Lung (tissue), 12 donors: ENCODE results near the gene PARD3B. TPM values are rescaled to one million over a fixed set of nuclear protein-coding genes. Genes with fewer than 3 reads are reported as not detected.

ENCODE experiments used
- ATAC-seq: fragments of 200-7000 bp; cut with Tn5 transposase; one replicate; pipeline ENCODE4 v1.9.1; 2020; ENCODE audit warnings: moderate number of reproducible peaks; ENCODE audit not compliant: insufficient read depth, low FRiP score
- DNase-seq, 3 donors: peaks; one replicate each; pipeline ENCODE4 v3.0.0-alpha.2; 2013 to 2017
- H3K27ac ChIP-seq, 2 donors: one replicate each; pipeline ENCODE4 v1.5.1; 2013; ENCODE audit warnings: mild to moderate bottlenecking in 2 of 2, moderate library complexity in 2 of 2, control low read depth in 1 of 2, inconsistent platforms in 1 of 2, low read depth in 1 of 2, low read length in 1 of 2
- H3K27me3 ChIP-seq, 3 donors: one replicate each; pipeline ENCODE4 v1.5.1; 2013; ENCODE audit warnings: low read length in 2 of 3; ENCODE audit not compliant: control insufficient read depth in 3 of 3, insufficient read depth in 3 of 3
- H3K36me3 ChIP-seq, 4 donors: one replicate each; pipeline ENCODE4 v1.5.1; 2013; ENCODE audit warnings: low read length in 4 of 4, mild to moderate bottlenecking in 1 of 4, moderate library complexity in 1 of 4; ENCODE audit not compliant: control insufficient read depth in 4 of 4, insufficient read depth in 4 of 4
- H3K4me1 ChIP-seq, 5 donors: one replicate each; pipeline ENCODE4 v1.5.1; 2013; ENCODE audit warnings: low read length in 5 of 5, mild to moderate bottlenecking in 2 of 5, moderate library complexity in 1 of 5; ENCODE audit not compliant: control insufficient read depth in 5 of 5, insufficient read depth in 5 of 5
- H3K4me3 ChIP-seq: one replicate; pipeline ENCODE4 v1.5.1; 2013; ENCODE audit warnings: mild to moderate bottlenecking, control low read depth, moderate library complexity
- H3K9ac ChIP-seq, 2 donors: one replicate each; pipeline ENCODE4 v1.5.1; 2013; ENCODE audit warnings: low read length in 2 of 2, control low read depth in 1 of 2; ENCODE audit not compliant: insufficient read depth in 1 of 2
- H3K9me3 ChIP-seq, 4 donors: one replicate each; pipeline ENCODE4 v1.5.1; 2013; ENCODE audit warnings: low read length in 3 of 4, mild to moderate bottlenecking in 1 of 4, moderate library complexity in 1 of 4; ENCODE audit not compliant: control insufficient read depth in 4 of 4, insufficient read depth in 3 of 4
- WGBS, 2 donors: extraction: QIAGEN DNeasy Blood & Tissue Kit; methylation state at CpG; one replicate each; pipeline ENCODE4 v1.1.7; 2013; 5-methylcytosine and 5-hydroxymethylcytosine counted together
- polyA plus RNA-seq, 2 donors: library from polyadenylated mRNA; stranded (reverse); fragments of 200-250 nt; gene quantifications; one replicate each; pipeline ENCODE4 v1.2.1, GENCODE V29; 2013
- total RNA-seq, 2 donors: library from RNA; depleted of rRNA in 1 of 2; stranded (reverse); fragments of >200 nt in 1 of 2; gene quantifications; one replicate each; pipeline ENCODE4 v1.2.1, GENCODE V29; 2014 to 2021
- TF ChIP-seq, protein P1 (sequence below): IDR thresholded peaks from 2 replicates; pipeline ENCODE4 v1.5.1; 2012; ENCODE audit warnings: mild to moderate bottlenecking; ENCODE audit errors: control extremely low read depth, extremely low read depth
- donor health status: control.
- donor health status: control.
- donor health status: Bipolar disorder and iron deficiency.
- donor health status: healthy.
- donor health status: DM: yes; HTN: yes; CAD: no.

Gene PARD3B
- total and polyA plus RNA-seq, 4 donors = 2.4 to 38.7 (median 17.1) TPM

DNA sequence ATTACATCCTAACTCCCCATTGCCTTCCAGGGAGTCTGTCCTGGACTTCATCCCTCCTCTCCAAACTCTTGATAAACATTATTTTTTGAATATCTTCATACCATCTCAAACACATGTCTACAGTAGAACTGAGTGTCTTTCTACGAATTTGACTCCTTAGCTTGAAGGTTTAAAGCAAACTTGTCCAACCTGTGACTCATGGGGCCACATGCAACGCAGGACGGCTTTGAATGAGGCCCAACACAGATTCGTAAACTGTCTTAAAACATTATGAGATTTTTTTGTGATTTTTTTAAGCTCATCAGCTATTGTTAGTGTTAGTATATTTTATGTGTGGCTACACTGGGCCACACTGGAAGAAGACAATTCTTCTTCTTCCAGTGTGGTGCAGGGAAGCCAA lies 98.1 kb downstream of the PARD3B start:
- no peak for ATAC-seq
- 87 to 92% methylated on average over 4 of the region's 4 CpGs for WGBS, 2 donors
- Histone ChIP-seq H3K36me3 (no peaks in the 10 kb centered on the region), H3K9ac (no peak overlapping the region), H3K9me3 (peaks cover 0 to 2% (median 0%) of the 10 kb centered on the region in 4 donors), H3K4me1 (peaks cover 0 to 50% (median 0%) of the 10 kb centered on the region in 5 donors), H3K4me3 (no peak overlapping the region), H3K27me3 (no peaks in the 10 kb centered on the region), H3K27ac (no peak overlapping the region)
- no peak for DNase-seq
- TF ChIP-seq, protein P1, sequence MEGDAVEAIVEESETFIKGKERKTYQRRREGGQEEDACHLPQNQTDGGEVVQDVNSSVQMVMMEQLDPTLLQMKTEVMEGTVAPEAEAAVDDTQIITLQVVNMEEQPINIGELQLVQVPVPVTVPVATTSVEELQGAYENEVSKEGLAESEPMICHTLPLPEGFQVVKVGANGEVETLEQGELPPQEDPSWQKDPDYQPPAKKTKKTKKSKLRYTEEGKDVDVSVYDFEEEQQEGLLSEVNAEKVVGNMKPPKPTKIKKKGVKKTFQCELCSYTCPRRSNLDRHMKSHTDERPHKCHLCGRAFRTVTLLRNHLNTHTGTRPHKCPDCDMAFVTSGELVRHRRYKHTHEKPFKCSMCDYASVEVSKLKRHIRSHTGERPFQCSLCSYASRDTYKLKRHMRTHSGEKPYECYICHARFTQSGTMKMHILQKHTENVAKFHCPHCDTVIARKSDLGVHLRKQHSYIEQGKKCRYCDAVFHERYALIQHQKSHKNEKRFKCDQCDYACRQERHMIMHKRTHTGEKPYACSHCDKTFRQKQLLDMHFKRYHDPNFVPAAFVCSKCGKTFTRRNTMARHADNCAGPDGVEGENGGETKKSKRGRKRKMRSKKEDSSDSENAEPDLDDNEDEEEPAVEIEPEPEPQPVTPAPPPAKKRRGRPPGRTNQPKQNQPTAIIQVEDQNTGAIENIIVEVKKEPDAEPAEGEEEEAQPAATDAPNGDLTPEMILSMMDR = no peak

DNA sequence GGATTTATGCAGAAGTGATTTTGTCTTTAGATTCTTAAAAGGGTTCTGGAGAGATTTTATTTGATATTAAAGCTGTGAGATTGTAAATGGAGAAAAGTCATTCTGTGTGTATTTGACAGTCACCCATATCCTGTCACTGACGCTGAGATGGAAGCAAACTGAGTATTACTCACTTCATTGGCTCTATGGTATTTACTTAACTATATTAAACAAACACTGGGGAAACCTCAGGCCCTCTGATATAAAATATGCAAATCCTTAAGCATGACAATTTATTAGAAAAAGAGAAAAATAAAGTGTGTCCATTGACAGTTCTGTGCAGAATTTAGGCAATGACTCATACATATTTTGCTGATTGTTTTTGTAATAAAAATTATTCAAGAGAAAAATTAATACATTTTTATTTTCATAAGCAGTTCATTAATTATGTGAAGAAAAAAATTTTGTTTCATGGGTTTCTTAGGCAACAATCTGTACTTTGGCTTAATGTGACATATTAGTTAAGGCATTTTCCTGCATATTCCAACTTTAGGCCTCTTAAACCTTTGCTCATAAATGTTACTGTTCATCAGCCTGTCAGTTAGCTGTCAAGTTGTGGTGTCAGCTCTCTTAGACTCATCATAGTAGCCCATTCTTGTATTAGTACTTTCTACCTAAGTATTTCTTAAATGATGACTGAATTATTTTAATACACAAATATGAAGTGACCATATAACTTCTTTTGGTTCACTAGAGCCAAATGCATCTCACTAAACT lies 99.9 kb downstream of the PARD3B start:
- H3K27ac ChIP-seq = no peak overlapping the region
- no peak overlapping the region for H3K4me3 ChIP-seq
- no peaks in the 10 kb centered on the region for H3K27me3 ChIP-seq
- TF ChIP-seq, protein P1 = no peak
- H3K36me3 ChIP-seq = no peaks in the 10 kb centered on the region
- no peak for ATAC-seq
- DNase-seq = peak in 2 of 3 donors; percentile 76 to 81
- WGBS, 2 donors = 28 to 52% methylated on average over 1 of the region's 1 CpG
- peaks cover 0 to under 1% (median 0%) of the 10 kb centered on the region in 4 donors for H3K9me3 ChIP-seq
- H3K4me1 ChIP-seq = peaks cover 0 to 44% (median 0%) of the 10 kb centered on the region in 5 donors
- H3K9ac ChIP-seq = no peak overlapping the region

DNA sequence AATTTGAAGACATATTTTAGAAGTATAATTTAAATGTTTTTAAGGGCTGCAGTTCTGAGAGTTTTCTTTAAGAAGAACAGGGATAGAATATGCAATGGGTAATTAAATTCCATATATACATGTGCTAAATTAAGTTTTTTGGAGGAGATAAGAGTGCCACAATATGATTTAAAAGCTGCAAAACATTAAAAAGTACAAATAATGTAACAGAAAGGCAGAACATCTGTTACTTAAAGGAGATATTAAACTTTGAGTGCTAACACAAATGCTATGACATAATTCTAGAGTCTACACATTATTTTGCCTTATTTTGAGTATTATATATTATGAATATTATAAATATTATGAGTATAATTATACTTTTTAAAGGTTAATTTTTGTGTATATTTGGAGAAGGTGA lies 102.4 kb downstream of the PARD3B start:
- peaks cover 0 to 4% (median 2%) of the 10 kb centered on the region in 4 donors for H3K9me3 ChIP-seq
- ATAC-seq = no peak
- H3K4me3 ChIP-seq = no peak overlapping the region
- DNase-seq = peak in 2 of 3 donors; percentile 78 to 79
- TF ChIP-seq, protein P1 = no peak
- no peak overlapping the region for H3K9ac ChIP-seq
- no peak overlapping the region for H3K27ac ChIP-seq
- H3K36me3 ChIP-seq = peaks cover 0 to 7% (median 0%) of the 10 kb centered on the region in 4 donors
- H3K27me3 ChIP-seq = no peaks in the 10 kb centered on the region
- peaks cover 0 to 37% (median 0%) of the 10 kb centered on the region in 5 donors for H3K4me1 ChIP-seq
